Effector memory CD4-positive, alpha-beta T cell (primary cell): Measurements from ENCODE around the gene PHACTR3.

Experiments used
- DNase-seq, 3 donors: peaks; one replicate each; pipeline ENCODE4 v3.0.0-alpha.2; 2020
- H3K27ac ChIP-seq: 2 replicates; pipeline ENCODE4 v1.7.0; 2013; ENCODE audit warnings: mild to moderate bottlenecking, low read length, moderate library complexity; ENCODE audit not compliant: insufficient read depth, poor library complexity, severe bottlenecking
- H3K27me3 ChIP-seq: replicated peaks from 2 replicates; pipeline ENCODE4 v1.7.0; 2013; ENCODE audit warnings: mild to moderate bottlenecking, low read length; ENCODE audit not compliant: insufficient read depth, control insufficient read depth, poor library complexity, severe bottlenecking
- H3K36me3 ChIP-seq: 2 replicates; pipeline ENCODE4 v1.7.0; 2013; ENCODE audit warnings: mild to moderate bottlenecking, low read length, moderate library complexity; ENCODE audit not compliant: control insufficient read depth, insufficient read depth
- H3K4me1 ChIP-seq: 2 replicates; pipeline ENCODE4 v1.7.0; 2013; ENCODE audit warnings: low read length, mild to moderate bottlenecking; ENCODE audit not compliant: control insufficient read depth, insufficient read depth, poor library complexity, severe bottlenecking
- H3K4me3 ChIP-seq: 2 replicates; pipeline ENCODE4 v1.7.0; 2013; ENCODE audit warnings: low read length, low read depth, mild to moderate bottlenecking; ENCODE audit not compliant: insufficient read depth, poor library complexity, severe bottlenecking
- H3K9me3 ChIP-seq: 2 replicates; pipeline ENCODE4 v1.7.0; 2013; ENCODE audit warnings: mild to moderate bottlenecking, low read length, moderate library complexity; ENCODE audit not compliant: control insufficient read depth

The PHACTR3 gene

DNA sequence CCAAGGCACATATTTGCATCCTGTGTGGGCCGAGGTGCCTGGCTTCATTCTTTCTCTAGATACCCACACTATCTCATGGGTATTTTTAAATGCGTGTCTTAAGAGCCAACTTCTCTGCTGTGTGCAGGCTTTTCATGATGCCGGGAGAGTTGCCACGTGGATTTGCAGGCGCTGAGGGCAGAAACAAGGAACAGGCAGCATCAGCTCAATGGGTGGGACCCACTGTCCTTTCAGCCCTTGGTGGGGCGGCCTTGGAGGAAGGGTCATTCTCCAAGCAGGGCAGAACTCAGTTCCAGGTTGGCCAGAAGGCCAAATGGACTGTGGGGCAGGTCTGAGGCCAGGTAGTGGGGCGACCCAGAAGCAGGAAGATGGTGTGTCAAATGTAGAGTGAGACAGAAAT lies 84.7 kb downstream of the PHACTR3 start:
- Histone ChIP-seq H3K4me1 (no peaks in the 10 kb centered on the region), H3K27me3 (no peaks in the 10 kb centered on the region), H3K27ac (no peak overlapping the region), H3K36me3 (no peaks in the 10 kb centered on the region), H3K9me3 (no peaks in the 10 kb centered on the region), H3K4me3 (no peak overlapping the region)
- DNase-seq: no peak

DNA sequence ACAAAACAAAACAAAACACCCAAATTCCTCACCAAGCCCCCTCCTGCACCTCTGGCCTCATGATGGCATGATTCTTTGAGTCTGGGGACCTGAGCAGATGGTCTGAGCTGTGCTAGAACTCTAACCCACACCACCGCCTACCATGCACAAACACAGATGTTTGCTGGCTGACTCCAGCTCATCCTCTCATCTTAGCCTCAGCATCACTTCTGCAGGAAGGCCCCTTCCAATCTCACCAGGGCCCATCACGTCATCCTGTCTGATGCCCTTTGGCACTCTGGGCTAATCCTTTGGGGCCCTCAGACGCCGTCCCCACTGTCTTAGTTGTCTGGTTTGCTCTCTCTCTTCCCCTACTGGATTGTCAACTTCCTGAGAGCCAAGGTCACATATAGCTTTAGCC lies 85.8 kb downstream of the PHACTR3 start:
- no peak for DNase-seq
- no peak overlapping the region for H3K4me3 ChIP-seq
- H3K27me3 ChIP-seq: no peaks in the 10 kb centered on the region
- H3K4me1 ChIP-seq: no peaks in the 10 kb centered on the region
- no peaks in the 10 kb centered on the region for H3K36me3 ChIP-seq
- H3K27ac ChIP-seq: no peak overlapping the region
- no peaks in the 10 kb centered on the region for H3K9me3 ChIP-seq

DNA sequence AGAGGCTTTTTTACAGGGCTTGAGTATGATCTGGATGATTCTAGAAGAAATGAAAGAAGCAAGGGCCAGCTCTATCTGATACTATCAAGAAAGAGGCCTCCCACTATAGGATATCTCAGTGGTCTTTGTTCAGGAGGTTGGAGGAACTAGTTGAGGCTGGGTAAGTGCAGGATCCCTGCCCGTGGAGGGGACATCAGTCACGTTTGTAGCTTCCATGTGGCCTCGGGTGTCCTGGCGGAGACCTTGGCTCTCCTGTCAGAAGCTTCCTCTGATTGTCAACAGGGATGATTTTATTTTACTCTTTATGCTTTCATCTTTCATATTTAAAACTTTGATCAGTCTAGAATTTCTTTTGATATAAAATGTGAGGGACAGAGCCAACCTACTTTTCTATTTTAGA lies 86.6 kb downstream of the PHACTR3 start:
- no peak for DNase-seq
- H3K36me3 ChIP-seq: no peaks in the 10 kb centered on the region

DNA sequence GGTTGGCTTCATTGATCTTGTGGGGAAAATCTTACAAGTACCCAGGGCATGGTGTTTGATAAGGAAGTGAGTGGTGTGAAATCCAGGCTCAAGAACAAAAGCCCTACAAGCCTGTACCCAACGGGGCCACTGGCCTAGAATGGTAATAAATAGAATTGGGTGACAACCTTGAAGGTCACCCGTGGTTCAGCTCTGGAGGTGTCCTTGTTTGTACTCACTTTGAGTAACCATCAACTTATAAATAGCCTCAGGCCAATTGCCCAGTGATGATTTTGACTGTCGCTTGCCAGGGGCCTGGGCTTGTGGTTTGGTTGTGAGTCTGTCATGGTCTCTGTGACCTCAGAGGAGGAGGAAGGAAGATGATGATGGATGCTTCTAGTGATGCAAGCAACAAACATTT lies 87.8 kb downstream of the PHACTR3 start:
- Histone ChIP-seq H3K9me3 (no peaks in the 10 kb centered on the region), H3K4me1 (no peaks in the 10 kb centered on the region), H3K36me3 (no peaks in the 10 kb centered on the region), H3K27ac (no peak overlapping the region), H3K4me3 (no peak overlapping the region), H3K27me3 (no peaks in the 10 kb centered on the region)
- DNase-seq: no peak

More for the DNA sequence above, 86.6 kb downstream of the PHACTR3 start:
- Histone ChIP-seq H3K9me3 (no peaks in the 10 kb centered on the region), H3K4me3 (no peak overlapping the region), H3K27ac (no peak overlapping the region), H3K4me1 (no peaks in the 10 kb centered on the region), H3K27me3 (no peaks in the 10 kb centered on the region)

DNA sequence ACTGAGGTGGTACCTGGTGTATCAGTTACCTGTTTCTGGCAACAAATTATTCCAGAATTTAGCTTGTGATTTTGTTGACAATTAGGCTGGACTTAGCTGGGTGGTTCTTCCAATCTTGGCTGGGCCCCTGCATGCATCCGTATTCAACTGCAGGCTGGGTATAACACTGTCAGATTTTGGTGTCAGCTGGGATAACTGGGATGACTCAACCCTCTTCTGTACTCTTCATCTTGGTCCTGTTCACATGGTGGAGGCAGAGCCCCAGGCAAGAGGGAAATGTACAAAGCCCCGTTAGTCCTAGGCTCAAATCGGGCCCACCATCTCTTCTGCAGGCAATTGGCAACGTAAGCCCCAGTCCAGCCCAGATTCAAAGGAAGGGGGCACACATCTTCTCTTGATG lies 89.2 kb downstream of the PHACTR3 start:
- H3K27me3 ChIP-seq: no peaks in the 10 kb centered on the region
- no peak overlapping the region for H3K27ac ChIP-seq
- DNase-seq: no peak
- no peaks in the 10 kb centered on the region for H3K4me1 ChIP-seq
- H3K36me3 ChIP-seq: no peaks in the 10 kb centered on the region
- H3K4me3 ChIP-seq: no peak overlapping the region
- no peaks in the 10 kb centered on the region for H3K9me3 ChIP-seq

DNA sequence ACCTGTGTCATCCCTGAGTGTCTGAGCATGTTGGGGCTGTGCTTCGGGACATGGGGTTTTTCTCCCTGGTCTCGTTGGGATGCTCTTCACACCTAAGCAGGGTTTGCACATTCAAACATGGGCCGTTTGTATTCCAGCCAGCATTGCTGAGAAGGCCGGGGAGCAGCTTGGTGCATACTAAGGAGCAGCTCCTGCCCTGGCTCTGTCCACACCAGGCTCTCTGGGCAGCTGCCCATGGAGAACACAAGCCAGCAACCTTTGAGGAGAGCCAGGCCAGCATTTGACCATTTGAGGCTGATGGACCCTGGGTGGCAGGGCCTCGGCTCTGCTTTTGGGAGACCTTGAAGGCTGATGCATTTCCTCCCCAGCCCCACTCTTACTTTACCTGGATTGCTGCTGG lies 92.1 kb downstream of the PHACTR3 start:
- no peak overlapping the region for H3K4me3 ChIP-seq
- H3K27ac ChIP-seq: no peak overlapping the region
- no peaks in the 10 kb centered on the region for H3K27me3 ChIP-seq
- H3K4me1 ChIP-seq: no peaks in the 10 kb centered on the region
- no peak for DNase-seq
- no peaks in the 10 kb centered on the region for H3K36me3 ChIP-seq
- no peaks in the 10 kb centered on the region for H3K9me3 ChIP-seq

DNA sequence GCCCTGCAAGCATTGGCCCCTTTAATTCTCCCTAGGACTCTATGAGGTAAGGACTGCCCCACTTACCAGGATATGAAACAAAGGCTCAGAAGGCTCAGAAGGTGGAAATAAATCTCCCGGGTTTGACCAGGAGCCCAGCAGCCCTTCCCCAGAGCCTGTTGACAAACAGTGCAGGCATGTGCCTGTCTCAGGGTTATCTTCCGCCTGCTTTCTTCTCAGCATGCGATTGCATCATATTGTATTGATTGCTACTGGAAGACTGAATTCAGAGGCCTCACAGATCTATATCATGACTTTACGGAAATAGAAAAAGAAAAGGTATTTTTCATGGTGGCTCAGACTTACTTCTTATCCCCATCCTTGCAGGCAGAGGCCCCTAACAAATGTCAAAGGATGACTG lies 92.7 kb downstream of the PHACTR3 start:
- DNase-seq: no peak
- Histone ChIP-seq H3K4me3 (no peak overlapping the region), H3K27ac (no peak overlapping the region), H3K9me3 (no peaks in the 10 kb centered on the region), H3K4me1 (no peaks in the 10 kb centered on the region), H3K36me3 (no peaks in the 10 kb centered on the region), H3K27me3 (no peaks in the 10 kb centered on the region)

DNA sequence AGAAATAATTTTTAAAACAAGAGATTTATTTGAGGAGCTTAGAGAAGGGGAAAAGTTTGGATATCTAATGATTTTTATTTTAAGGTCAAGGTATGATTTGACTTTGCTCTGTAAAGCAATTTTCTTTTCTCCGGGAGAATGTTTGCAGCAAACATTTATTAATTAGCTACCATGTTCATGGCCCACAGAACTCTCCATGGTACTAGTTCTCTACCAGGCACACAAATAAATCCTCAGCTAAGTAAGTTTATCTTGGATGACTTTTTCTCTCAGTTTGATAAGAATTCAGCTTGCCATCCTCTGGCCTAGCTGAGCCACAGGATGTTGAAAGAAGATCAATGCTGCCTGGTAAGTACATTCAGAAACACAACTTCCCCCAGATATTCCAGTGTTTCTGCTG lies 94.3 kb downstream of the PHACTR3 start:
- no peak for DNase-seq
- Histone ChIP-seq H3K27ac (no peak overlapping the region), H3K9me3 (no peaks in the 10 kb centered on the region), H3K27me3 (no peaks in the 10 kb centered on the region), H3K36me3 (no peaks in the 10 kb centered on the region), H3K4me1 (no peaks in the 10 kb centered on the region), H3K4me3 (no peak overlapping the region)

DNA sequence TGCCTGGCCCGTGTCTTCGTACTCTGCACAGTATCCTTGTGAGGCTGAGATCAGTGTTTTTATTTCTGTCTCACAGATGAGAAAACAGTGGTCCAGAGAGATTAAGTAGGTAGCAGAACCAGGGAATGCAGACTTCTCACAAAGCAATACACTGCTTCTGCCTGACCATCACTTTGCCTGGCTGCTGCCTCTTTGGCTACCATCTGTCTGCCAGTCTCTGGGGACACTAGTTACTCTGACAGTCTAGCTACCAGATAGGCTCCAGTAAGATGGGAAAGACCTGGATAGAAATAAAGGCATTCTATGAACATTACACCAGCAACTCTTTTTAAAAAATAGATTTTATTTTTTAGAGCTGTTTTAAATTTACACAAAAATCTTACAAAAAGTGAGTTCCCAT lies 96.9 kb downstream of the PHACTR3 start:
- no peaks in the 10 kb centered on the region for H3K36me3 ChIP-seq
- H3K9me3 ChIP-seq: no peaks in the 10 kb centered on the region
- H3K27me3 ChIP-seq: no peaks in the 10 kb centered on the region
- H3K27ac ChIP-seq: no peak overlapping the region
- no peak for DNase-seq
- H3K4me1 ChIP-seq: no peaks in the 10 kb centered on the region
- H3K4me3 ChIP-seq: no peak overlapping the region

DNA sequence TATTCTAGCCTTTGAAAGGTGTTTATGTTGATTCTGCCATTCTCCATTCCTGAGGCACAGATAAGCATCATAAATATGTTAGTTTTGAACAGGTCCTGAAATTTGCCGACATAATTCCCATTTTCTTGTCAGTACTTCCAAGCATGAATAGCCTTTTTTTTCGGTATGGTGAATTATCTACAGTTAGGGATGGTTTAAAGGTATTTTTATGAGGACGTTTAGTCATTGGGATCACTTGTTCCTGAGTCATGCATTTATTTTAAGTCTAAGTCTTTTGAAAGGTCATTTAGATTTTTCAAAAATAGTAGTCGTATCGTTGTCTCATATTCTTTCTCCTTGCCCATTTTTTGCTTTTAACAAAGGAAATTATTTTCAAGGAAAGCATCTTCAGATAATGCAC lies 98.7 kb downstream of the PHACTR3 start:
- Histone ChIP-seq H3K4me1 (no peaks in the 10 kb centered on the region), H3K36me3 (no peaks in the 10 kb centered on the region), H3K4me3 (no peak overlapping the region), H3K9me3 (no peaks in the 10 kb centered on the region), H3K27ac (no peak overlapping the region), H3K27me3 (no peaks in the 10 kb centered on the region)
- no peak for DNase-seq
